Activated naive CD4-positive, alpha-beta T cell (primary cell): ENCODE data around the gene IL1A.

Experiments used
- DNase-seq, 4 experiments: peaks; one replicate each; lab custom pipeline; 2025; lab: John Stamatoyannopoulos, UW

The IL1A gene

DNA sequence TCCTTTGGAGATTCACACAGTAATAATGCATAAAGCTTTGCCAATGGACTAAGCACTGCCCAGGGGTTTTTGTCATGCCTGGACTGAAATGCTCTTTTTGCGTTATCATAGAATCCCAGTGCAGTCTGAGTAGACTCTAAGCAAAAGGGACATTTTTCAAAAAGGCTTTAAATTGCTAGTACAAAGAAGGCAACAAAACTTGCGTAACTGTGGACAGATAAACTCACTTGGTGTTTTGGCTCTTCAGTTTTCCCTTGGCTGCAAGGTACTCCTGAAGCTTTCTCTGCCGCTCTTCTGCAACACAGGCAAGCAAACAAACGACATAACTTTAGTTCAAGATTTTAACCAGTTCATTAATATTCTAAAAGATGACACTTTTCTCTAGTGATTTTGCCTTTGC is 22.0 kb downstream of the IL1A start:
- no peak for DNase-seq

DNA sequence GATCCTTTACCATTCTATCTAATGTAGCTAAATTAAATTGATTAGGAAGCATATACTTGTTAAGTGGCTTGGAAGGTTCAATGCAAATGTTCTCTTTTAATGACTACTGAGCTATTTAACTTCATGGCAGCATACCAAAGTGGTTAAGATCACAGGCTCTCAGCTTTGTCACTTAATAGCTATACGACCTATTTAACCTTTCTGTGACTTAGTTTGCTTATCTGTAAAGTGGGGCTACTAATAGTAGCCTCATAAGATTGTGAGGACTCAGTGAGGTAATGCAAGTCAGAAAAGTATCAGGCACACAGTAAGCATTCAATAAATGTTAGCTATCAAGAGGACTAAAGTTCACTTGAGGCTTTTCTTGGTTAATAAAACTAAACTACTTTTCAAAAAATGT is 24.1 kb downstream of the IL1A start:
- no peak for DNase-seq

DNA sequence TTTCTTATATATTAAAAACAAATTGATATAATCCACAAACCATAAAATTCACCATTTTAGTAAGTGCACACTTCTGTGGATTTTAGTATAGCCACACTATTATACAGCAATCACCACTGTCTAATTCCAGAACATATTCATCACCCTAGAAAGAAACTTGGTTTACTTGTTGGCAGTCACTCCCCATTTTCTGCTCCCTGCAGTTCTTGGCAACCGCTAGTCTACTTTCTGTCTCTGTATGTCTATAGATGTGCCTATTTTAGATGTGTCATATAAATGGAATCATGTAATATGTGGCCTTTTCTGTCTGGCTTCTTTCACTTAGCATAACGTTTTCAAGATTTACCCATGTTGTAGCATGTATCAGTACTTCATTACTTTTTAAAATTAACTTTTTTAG is 25.6 kb downstream of the IL1A start:
- DNase-seq: no peak

DNA sequence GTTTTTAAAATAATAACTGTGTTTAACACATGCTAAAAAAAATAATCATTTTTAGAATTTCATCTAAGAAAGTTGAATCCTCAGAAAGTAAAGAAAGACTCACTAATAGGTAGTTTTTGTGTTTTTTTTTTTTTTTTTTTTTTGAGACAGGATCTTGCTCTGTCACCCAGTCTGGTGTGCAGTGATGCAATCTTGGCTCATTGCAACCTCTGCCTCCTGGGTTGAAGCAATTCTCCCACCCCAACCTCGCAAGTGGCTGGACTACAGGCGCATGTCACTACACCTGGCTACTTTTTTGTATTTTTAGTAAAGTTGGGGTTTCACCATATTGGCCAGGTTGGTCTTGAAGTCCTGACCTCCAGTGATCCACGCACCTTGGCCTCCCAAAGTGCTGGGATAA is 27.0 kb downstream of the IL1A start:
- DNase-seq: no peak

- no peak for DNase-seq
Observed at GRCh38 chr2:112756207-112756606, 28.1 kb downstream of the IL1A start.

- no peak for DNase-seq
Observed at GRCh38 chr2:112755444-112755843, 28.8 kb downstream of the IL1A start.

GRCh38 chr2:112754564-112754963 is 29.7 kb downstream of the IL1A start:
- no peak for DNase-seq

- no peak for DNase-seq
Observed at GRCh38 chr2:112752667-112753066, 31.6 kb downstream of the IL1A start.

- no peak for DNase-seq
Observed at GRCh38 chr2:112751451-112752197, 32.7 kb downstream of the IL1A start.

- no peak for DNase-seq
Observed at GRCh38 chr2:112750560-112750843, 33.8 kb downstream of the IL1A start.

DNA sequence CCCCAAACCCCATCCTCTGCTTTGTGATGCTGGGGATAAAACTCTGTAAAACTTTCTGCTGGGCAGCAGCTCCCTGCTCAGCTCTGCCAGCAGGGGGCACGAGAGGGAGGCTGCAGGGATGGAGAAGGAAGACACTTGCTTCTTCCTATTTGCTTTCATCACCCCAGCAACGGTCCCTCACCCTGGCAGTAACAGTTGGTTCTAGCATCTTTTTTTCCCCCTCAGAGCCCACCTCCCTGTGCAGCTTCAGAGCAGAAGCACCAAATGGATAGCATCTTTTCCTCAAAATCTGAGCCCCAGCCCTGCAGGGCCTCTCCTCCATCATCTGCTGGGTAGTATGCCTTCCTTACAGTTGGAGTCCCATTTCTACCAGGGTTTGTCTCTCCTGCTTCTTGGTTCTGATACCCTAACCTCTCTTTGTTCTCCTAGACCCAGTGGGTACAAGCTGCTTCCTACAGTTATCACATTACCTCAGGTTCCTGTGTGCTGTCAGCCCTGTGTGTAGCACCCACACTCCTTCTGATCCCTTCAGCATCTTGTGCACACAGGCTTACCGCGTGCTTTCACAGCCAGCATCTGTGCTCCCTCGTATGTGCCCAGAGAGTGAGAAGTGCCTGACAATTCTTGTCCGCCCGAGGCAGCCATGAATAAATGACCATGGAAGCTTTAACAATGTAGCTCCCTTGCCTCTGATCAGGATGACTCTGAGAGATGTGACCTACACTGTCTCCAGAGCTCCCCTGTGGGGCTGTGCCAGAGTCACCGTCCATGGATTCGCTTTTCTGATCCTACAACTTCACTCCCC is 34.3 kb downstream of the IL1A start:
- DNase-seq: peak; percentile 42 to 70 (median 60)

DNA sequence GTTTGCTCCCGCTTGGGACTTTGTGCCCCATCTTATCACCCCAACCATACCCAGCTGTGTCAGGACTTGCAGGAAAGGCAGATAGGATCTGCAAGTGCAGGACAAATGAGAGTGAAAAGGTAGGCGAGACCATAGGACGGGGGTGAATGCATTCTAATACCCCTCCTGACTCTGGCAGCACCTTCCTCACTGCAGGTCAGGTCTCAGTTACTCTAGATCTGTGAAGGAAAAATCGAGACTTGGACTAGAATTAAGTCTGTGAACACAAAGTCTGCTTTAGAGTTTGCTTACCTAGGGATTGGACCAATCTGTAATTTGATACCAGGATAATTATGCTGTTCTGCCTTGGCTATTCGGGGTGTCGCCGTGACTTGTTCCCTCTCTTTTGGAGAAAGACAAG is 43.8 kb downstream of the IL1A start:
- no peak for DNase-seq

- DNase-seq: no peak
Observed at GRCh38 chr2:112737542-112738232, 46.6 kb downstream of the IL1A start.

GRCh38 chr2:112733871-112734270 is 50.4 kb downstream of the IL1A start:
- no peak for DNase-seq

DNA sequence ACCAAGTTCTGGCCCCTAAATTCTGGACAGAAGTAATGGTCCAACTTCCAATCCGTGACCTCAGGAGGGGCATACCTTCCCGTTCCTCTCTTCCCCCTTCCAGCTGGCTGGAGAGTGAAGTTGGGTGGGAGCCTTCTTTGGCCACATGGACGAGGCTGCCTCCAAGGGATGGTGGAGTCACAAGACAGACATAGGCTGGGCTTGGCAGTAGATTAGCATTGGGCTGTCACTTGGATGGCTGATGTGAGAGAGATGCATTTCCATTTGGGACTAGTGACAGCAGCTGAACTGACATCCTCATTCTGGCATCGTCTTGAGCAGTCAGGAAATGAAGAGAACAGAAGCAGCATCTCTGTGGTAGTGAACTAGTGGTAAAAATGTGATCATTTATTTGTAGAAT is 50.8 kb downstream of the IL1A start:
- no peak for DNase-seq

GRCh38 chr2:112731479-112731878 is 52.8 kb downstream of the IL1A start:
- DNase-seq: no peak

DNA sequence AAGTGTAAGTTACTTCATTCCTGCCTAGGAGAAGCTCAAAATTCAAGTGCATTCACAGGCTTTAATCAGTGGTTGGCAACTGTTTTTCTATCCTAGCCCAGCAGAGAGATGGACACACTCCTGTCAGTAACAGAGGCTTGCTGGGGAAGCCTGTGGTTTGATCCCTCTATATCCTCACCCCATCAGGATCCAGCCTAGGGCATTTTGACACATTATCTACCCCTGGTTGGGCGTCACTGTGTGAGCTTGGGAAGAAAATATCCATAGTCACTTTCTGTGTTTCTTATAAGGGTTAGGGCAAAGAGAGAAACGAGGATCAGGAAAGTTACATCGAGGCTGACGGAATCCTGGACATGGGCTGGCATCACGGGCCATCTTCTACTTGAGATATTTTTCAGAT is 53.5 kb downstream of the IL1A start:
- DNase-seq: no peak

GRCh38 chr2:112730216-112730615 is 54.1 kb downstream of the IL1A start:
- DNase-seq: no peak

DNA sequence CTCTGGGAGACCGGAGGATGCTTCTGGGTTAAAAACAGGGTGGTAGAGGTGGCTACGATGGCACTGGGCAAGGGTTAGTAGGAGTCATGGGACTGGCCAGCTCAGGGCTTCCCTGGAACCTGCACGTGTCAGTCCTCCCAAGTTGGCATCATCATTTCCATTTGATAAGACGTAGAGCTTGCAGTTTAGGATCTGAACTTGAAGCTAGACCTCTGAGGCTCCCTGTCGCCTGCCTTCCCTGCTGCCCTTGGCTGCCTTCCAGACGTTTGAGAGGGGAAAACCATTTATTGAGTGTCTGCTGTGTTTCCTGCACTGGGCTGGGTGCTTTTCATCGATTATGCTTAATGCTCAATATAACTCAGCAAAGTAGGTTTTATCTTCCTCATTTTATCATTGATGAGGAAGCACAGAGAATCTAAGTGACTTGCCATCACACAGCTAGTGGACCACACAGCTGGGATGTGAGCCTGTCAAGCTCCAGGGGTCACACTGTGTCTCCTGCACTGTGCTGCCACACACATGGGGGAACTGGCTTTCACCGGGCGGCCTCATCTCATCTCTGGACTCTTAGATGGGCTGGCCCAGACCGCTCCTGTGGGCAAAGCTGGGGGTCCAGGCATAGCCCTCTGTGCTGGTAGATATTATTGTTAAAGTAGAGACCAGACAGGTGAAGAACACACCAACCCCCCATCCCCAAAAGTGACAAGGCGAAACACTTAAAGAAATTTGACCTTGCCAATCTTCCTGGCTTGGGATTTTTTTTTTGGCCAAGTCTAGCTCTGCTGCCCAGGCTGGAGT is 55.7 kb downstream of the IL1A start:
- DNase-seq: no peak

- DNase-seq: no peak
Observed at GRCh38 chr2:112728029-112728362, 56.3 kb downstream of the IL1A start.

DNA sequence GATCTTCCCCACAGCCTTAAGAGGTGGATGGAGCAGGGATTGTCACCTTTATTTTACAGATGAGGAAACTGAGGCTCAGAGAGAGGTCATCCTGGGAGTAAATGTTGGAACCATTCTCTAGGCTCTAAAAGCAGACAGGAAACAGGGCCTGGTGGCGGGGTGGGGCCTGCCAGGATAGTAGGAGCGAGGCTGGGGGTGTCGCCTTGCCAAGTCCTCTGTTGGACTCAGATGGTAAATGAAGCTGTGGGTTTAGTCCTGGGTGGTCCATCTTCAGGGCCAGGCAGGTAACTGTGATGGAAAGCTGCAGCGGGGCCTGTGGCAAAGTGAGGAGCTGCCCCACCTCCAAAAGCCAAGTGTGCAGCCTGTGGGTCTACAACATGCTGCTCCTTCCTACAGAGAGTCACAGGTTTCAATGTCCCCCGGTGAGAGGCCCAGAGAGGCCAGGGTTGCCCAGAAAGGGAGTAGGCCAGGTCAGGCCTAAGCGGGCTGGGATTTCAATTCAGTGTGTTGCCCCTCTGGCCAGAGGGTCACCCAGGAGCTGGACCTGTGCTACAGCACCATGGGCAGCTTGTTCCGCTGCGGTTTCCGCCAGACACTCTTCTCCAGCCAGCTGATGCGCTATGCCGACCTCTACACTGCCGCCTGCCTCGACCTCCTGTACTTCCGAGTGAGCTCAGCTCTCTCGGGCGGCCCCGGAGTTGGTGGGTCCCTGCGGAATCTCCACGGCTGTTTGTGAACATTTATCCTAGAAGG is 56.8 kb downstream of the IL1A start:
- no peak for DNase-seq
